GM23338 (cell line): ENCODE measurements around the gene ADGRV1.

Experiments
- CTCF ChIP-seq, 2 experiments: fragments of 200-600 bp in 1 of 2; sonication (generic) in 1 of 2; conservative IDR thresholded peaks; 2 replicates each; pipeline versions ENCODE4 v1.5.1 to v1.6.1; 2016 to 2017; ENCODE audit warnings: antibody characterized with exemption in 2 of 2, low read depth in 2 of 2, mild to moderate bottlenecking in 2 of 2, moderate library complexity in 1 of 2
- EZH2 ChIP-seq: fragments of 200-600 bp; sonication (generic); IDR thresholded peaks from one replicate; pipeline ENCODE4 v1.8.0; 2017; ENCODE audit warnings: antibody characterized with exemption, mild to moderate bottlenecking, low read depth; ENCODE audit not compliant: unreplicated experiment
- JUNB ChIP-seq: IDR thresholded peaks from one replicate; pipeline ENCODE4 v1.6.1; 2016; ENCODE audit warnings: antibody characterized with exemption; ENCODE audit not compliant: unreplicated experiment
- POLR2AphosphoS5 ChIP-seq: IDR thresholded peaks from 2 replicates; pipeline ENCODE4 v1.6.1; 2016; ENCODE audit warnings: antibody characterized with exemption, low read depth
- ZNF462 ChIP-seq: fragments of 250-450 bp; sonication (Bioruptor Pico); IDR thresholded peaks from 2 replicates; pipeline ENCODE4 v1.5.0; 2020; ENCODE audit warnings: mild to moderate bottlenecking, moderate library complexity
- TF ChIP-seq, protein P1 (sequence below): IDR thresholded peaks from one replicate; pipeline ENCODE4 v1.6.1; 2018; ENCODE audit warnings: antibody characterized with exemption; ENCODE audit not compliant: unreplicated experiment

GRCh38 chr5:91194824-91195381 lies 636.3 kb downstream of the ADGRV1 start:
- TF ChIP-seq POLR2AphosphoS5 (no peak), CTCF (conservative IDR thresholded peaks at IDR 0.05; ENCODE audit: low read depth in 2 of 2) (no peak), EZH2 (no peak), ZNF462 (CRISPR knock-in tag) (no peak), JUNB (no peak)
- TF ChIP-seq, protein P1, sequence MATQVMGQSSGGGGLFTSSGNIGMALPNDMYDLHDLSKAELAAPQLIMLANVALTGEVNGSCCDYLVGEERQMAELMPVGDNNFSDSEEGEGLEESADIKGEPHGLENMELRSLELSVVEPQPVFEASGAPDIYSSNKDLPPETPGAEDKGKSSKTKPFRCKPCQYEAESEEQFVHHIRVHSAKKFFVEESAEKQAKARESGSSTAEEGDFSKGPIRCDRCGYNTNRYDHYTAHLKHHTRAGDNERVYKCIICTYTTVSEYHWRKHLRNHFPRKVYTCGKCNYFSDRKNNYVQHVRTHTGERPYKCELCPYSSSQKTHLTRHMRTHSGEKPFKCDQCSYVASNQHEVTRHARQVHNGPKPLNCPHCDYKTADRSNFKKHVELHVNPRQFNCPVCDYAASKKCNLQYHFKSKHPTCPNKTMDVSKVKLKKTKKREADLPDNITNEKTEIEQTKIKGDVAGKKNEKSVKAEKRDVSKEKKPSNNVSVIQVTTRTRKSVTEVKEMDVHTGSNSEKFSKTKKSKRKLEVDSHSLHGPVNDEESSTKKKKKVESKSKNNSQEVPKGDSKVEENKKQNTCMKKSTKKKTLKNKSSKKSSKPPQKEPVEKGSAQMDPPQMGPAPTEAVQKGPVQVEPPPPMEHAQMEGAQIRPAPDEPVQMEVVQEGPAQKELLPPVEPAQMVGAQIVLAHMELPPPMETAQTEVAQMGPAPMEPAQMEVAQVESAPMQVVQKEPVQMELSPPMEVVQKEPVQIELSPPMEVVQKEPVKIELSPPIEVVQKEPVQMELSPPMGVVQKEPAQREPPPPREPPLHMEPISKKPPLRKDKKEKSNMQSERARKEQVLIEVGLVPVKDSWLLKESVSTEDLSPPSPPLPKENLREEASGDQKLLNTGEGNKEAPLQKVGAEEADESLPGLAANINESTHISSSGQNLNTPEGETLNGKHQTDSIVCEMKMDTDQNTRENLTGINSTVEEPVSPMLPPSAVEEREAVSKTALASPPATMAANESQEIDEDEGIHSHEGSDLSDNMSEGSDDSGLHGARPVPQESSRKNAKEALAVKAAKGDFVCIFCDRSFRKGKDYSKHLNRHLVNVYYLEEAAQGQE, result no peak
